AG10803 (cell line): Measurements from ENCODE around the gene MYOM3.
A peak's percentile ranks its signal among the peaks of the same experiment; 100 is the strongest.
"Not testable (repeated sequence)": the region's sequence is repeated elsewhere in the genome, so short reads cannot be mapped to it uniquely, and the experiment has no call there.

ENCODE experiments used
- DNase-seq: peaks from one replicate; pipeline ENCODE4 v3.0.0; 2010; ENCODE audit warnings: low read depth
- H3K4me3 ChIP-seq: 2 replicates; pipeline ENCODE4 v1.5.1; 2011; ENCODE audit warnings: mild to moderate bottlenecking, low read length, control low read depth
- CTCF ChIP-seq: conservative IDR thresholded peaks from 2 replicates; pipeline ENCODE4 v1.5.1; 2011; ENCODE audit warnings: mild to moderate bottlenecking, low read length, control low read depth, inconsistent platforms

The MYOM3 gene

DNA sequence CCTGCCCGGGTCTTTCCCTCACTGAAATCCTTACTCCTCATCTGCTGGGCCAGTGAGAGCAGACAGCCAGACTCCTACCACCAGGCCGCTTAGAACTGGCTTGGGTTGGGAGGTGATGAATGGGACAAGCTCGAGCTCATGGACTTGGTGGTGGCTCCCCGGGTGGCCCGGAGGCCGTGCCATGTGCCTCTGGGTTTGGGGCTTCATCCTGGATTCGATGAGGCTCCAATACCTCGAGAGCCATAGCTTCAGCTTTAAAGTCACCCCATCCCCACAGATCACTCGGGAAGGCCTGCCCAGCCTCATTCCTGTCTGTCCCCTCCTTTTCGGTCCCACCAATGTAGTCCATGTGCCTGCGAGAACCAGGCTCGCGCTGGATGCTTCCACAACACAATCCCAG, 51.5 kb downstream of the MYOM3 start:
- no peak for DNase-seq
- TF ChIP-seq CTCF: no peak

GRCh38 chr1:24058671-24059455, 53.1 kb downstream of the MYOM3 start:
- no peak for DNase-seq

More for the DNA sequence above, 51.5 kb downstream of the MYOM3 start:
- no peak overlapping the region for H3K4me3 ChIP-seq

DNA sequence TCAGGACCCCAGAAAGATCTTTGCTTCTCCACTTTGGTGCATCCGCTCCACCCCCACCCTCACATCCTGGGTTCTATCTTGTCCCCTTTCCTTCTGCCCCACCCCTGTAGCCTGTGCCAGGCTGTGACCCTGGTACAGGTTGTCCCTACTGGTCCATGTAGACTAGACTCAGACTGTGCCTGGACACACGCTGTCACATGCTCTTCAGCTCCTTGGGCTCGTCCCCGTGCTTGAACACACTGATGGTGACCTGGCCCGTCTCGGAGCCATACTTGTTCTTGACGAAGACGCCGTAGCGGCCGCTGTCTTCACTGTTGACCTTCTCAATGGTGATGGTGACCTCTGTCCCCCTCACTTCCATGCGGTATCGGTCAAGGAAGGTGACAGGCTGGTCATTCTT, 54.8 kb downstream of the MYOM3 start:
- no peak overlapping the region for H3K4me3 ChIP-seq
- TF ChIP-seq CTCF: no peak
- DNase-seq: no peak

More at GRCh38 chr1:24058671-24059455, 53.1 kb downstream of the MYOM3 start:
- no peak overlapping the region for H3K4me3 ChIP-seq
- TF ChIP-seq CTCF: no peak

DNA sequence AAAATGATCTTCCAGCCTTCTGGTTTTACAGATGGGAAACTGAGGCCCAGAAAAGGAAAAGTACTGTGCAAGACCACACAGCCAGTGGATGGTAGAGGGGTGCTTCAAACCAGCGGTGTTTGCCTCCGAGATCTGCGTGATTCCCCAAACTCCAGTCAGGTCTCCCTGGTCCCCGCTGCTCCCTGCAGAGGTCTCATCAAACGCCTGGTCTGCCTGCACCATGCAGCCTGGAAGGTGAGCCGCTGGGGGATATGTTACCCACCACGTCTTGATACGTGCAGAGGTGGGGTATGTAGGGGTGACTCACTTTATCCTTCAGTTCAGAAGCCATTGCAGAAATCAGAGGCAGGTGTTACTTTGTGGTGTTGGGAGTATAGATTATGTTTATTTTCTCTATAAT, 56.3 kb downstream of the MYOM3 start:
- no peak for TF ChIP-seq CTCF
- DNase-seq: no peak
- no peak overlapping the region for H3K4me3 ChIP-seq

GRCh38 chr1:24052220-24052619, 59.7 kb downstream of the MYOM3 start:
- no peak overlapping the region for H3K4me3 ChIP-seq
- DNase-seq: peak; percentile 65
- TF ChIP-seq CTCF: no peak

GRCh38 chr1:24051206-24051945, 60.6 kb downstream of the MYOM3 start:
- no peak for DNase-seq
- no peak for TF ChIP-seq CTCF
- no peak overlapping the region for H3K4me3 ChIP-seq

DNA sequence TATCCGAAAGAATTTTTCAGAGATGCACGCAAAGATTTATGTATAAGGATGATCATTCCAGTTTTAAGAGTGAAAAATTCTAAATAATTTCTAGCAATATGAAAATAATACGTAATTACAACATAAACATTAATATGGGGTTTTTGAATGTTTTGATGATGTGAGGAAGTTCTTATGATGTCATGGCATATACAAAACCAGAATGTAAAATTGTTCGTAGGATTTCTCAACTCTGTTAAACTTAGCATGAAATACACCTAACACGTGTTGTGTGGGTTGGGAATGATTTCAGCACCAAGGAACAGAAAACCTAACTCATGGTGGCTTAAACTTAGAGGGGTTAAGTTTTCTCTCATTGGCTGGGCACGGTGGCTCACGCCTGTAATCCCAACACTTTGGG, 62.2 kb downstream of the MYOM3 start:
- H3K4me3 ChIP-seq: no peak overlapping the region
- TF ChIP-seq CTCF: no peak

GRCh38 chr1:24048894-24049293, 63.0 kb downstream of the MYOM3 start:
- H3K4me3 ChIP-seq, DNase-seq: not testable (repeated sequence)

More for the DNA sequence above, 62.2 kb downstream of the MYOM3 start:
- DNase-seq: no peak
